HepG2 (cell line): ENCODE data around the gene MRPL42. TPM values are rescaled to one million over a fixed set of nuclear protein-coding genes. Genes with fewer than 3 reads are reported as not detected.

Experiments used
- ATAC-seq: fragments of 200-7000 bp; cut with Tn5 transposase; 3 replicates; pipeline ENCODE4 v1.9.1; 2020; ENCODE audit warnings: mild to moderate bottlenecking, moderate library complexity
- BruUV-seq: library from RNA; stranded (reverse); fragments of 400-500 nt; replicated peaks from 2 replicates; lab custom pipeline; 2021; lab: Mats Ljungman, UMichigan
- CTCF ChIA-PET: fragments of 300-600 bp; formaldehyde crosslinking; extraction: SDS; loops from one replicate; lab custom pipeline; 2021; ENCODE audit warnings: low total read pairs, inconsistent platforms, low intra/inter-chr PET ratio; lab: Yijun Ruan, JAX
- POLR2A ChIA-PET: fragments of 350-600 bp; sonication (Branson Sonifier 250); formaldehyde crosslinking; loops from one replicate; lab custom pipeline; 2020; ENCODE audit warnings: antibody characterized with exemption, inconsistent platforms; lab: Yijun Ruan, JAX
- DNase-seq: peaks from one replicate; pipeline ENCODE4 v3.0.0-alpha.2; 2015; ENCODE audit warnings: low spot score
- FAIRE-seq: peaks from 3 replicates; lab custom pipeline; 2011; peaks lifted over from hg19 to GRCh38; lab: Jason Lieb, UNC
- H2AFZ ChIP-seq: one replicate; pipeline ENCODE4 v1.6.1; 2011; ENCODE audit warnings: low read length, inconsistent platforms
- H3K27ac ChIP-seq: fragments of 300-600 bp; 3 replicates; pipeline ENCODE4 v1.8.0; 2011; ENCODE audit warnings: mixed run types, mild to moderate bottlenecking, mixed read lengths, low read length, inconsistent platforms; ENCODE audit not compliant: insufficient read depth; ENCODE audit errors: extremely low read length
- H3K27me3 ChIP-seq, 2 experiments: fragments of 200-600 bp in 1 of 2; 2 replicates in 1 of 2; 3 replicates in 1 of 2; pipeline versions ENCODE4 v1.6.0 to v1.8.0; 2011; ENCODE audit warnings: low read length in 2 of 2, mild to moderate bottlenecking in 2 of 2, moderate library complexity in 2 of 2, inconsistent platforms in 1 of 2; ENCODE audit not compliant: insufficient read depth in 2 of 2, control insufficient read depth in 1 of 2
- H3K36me3 ChIP-seq, 2 experiments: fragments of 200-600 bp in 1 of 2; replicated peaks in 1 of 2; 2 replicates in 1 of 2; 3 replicates in 1 of 2; pipeline versions ENCODE4 v1.5.1 to v1.8.0; 2011; ENCODE audit warnings: low read length in 2 of 2, inconsistent platforms in 1 of 2; ENCODE audit not compliant: insufficient read depth in 2 of 2, control insufficient read depth in 1 of 2
- H3K4me1 ChIP-seq: 2 replicates; pipeline ENCODE4 v1.5.1; 2012; ENCODE audit warnings: low read length, inconsistent platforms; ENCODE audit not compliant: insufficient read depth
- H3K4me2 ChIP-seq: 2 replicates; pipeline ENCODE4 v1.6.0; 2011; ENCODE audit warnings: low read depth, low read length, inconsistent platforms
- H3K4me3 ChIP-seq, 3 experiments: fragments of 200-600 bp in 1 of 3; sonication (generic), shearing (Covaris generic) in 1 of 3; replicated peaks in 1 of 3; 2 replicates each; pipeline ENCODE4 v1.5.1; 2011 to 2016; ENCODE audit warnings: low read length in 3 of 3, inconsistent platforms in 2 of 3, low read depth in 2 of 3, mild to moderate bottlenecking in 2 of 3, control low read depth in 1 of 3, mixed read lengths in 1 of 3; ENCODE audit not compliant: insufficient read depth in 1 of 3
- H3K79me2 ChIP-seq: one replicate; pipeline ENCODE4 v1.6.1; 2011; ENCODE audit warnings: low read length, inconsistent platforms; ENCODE audit not compliant: insufficient read depth
- H3K9ac ChIP-seq: 2 replicates; pipeline ENCODE4 v1.6.0; 2011; ENCODE audit warnings: mild to moderate bottlenecking, low read depth, low read length, inconsistent platforms; ENCODE audit not compliant: insufficient read depth
- H3K9me3 ChIP-seq: 2 replicates; pipeline ENCODE4 v1.5.1; 2012; ENCODE audit warnings: mild to moderate bottlenecking, low read length
- H4K20me1 ChIP-seq: 2 replicates; pipeline ENCODE4 v1.6.0; 2011; ENCODE audit warnings: inconsistent platforms, mild to moderate bottlenecking, low read length, moderate library complexity; ENCODE audit not compliant: insufficient read depth
- ATF2 ChIP-seq: sonication (generic); formaldehyde crosslinking; IDR thresholded peaks from 2 replicates; pipeline ENCODE4 v1.4.0; 2020; ENCODE audit warnings: missing genetic modification reagents
- DMAP1 ChIP-seq: IDR thresholded peaks from 2 replicates; pipeline ENCODE4 v1.6.1; 2016
- DPF2 ChIP-seq: sonication (generic); formaldehyde crosslinking; IDR thresholded peaks from 2 replicates; pipeline ENCODE4 v1.4.0; 2020; ENCODE audit warnings: mild to moderate bottlenecking, low read depth, missing genetic modification reagents, borderline replicate concordance
- DRAP1 ChIP-seq: IDR thresholded peaks from 2 replicates; pipeline ENCODE4 v1.6.1; 2016; ENCODE audit warnings: missing genetic modification reagents, missing compliant biosample characterization
- FOXO1 ChIP-seq: sonication (generic); formaldehyde crosslinking; IDR thresholded peaks from 2 replicates; pipeline ENCODE4 v1.4.0; 2020; ENCODE audit warnings: missing genetic modification reagents
- HCFC1 ChIP-seq: fragments of 150-350 bp; IDR thresholded peaks from 2 replicates; pipeline ENCODE4 v1.6.1; 2014; ENCODE audit warnings: low read depth, low read length
- MTF2 ChIP-seq: sonication (generic); formaldehyde crosslinking; IDR thresholded peaks from 2 replicates; pipeline ENCODE4 v1.5.0; 2020; ENCODE audit warnings: missing genetic modification reagents, borderline replicate concordance
- NAIF1 ChIP-seq: sonication (generic); formaldehyde crosslinking; IDR thresholded peaks from 2 replicates; pipeline ENCODE4 v1.5.0; 2020; ENCODE audit warnings: mild to moderate bottlenecking, missing genetic modification reagents, borderline replicate concordance
- NKX3-1 ChIP-seq: sonication (generic); formaldehyde crosslinking; IDR thresholded peaks from 2 replicates; pipeline ENCODE4 v1.5.0; 2020; ENCODE audit warnings: missing genetic modification reagents
- NR3C1 ChIP-seq: sonication (generic); formaldehyde crosslinking; IDR thresholded peaks from 2 replicates; pipeline ENCODE4 v1.4.0; 2020; ENCODE audit warnings: missing genetic modification reagents
- POGZ ChIP-seq: sonication (generic); formaldehyde crosslinking; IDR thresholded peaks from 2 replicates; pipeline ENCODE4 v1.4.0; 2020; ENCODE audit warnings: mild to moderate bottlenecking, missing genetic modification reagents
- RNF2 ChIP-seq: fragments of 450-650 bp; conservative IDR thresholded peaks from 2 replicates; pipeline ENCODE4 v1.6.1; 2016; ENCODE audit warnings: low read depth
- RORA ChIP-seq: sonication (generic); formaldehyde crosslinking; IDR thresholded peaks from 2 replicates; pipeline ENCODE4 v1.5.0; 2020; ENCODE audit warnings: mild to moderate bottlenecking, missing genetic modification reagents, moderate library complexity
- TCF12 ChIP-seq, 2 experiments: fragments of 450-650 bp in 1 of 2; sonication (generic) in 1 of 2; formaldehyde crosslinking in 1 of 2; IDR thresholded peaks; 2 replicates each; pipeline versions ENCODE4 v1.6.1 to v1.8.0; 2017 to 2022; ENCODE audit warnings: antibody characterized with exemption in 1 of 2, mild to moderate bottlenecking in 1 of 2, missing genetic modification reagents in 1 of 2, moderate library complexity in 1 of 2
- ZNF205 ChIP-seq: IDR thresholded peaks from 2 replicates; pipeline ENCODE4 v1.6.1; 2018; ENCODE audit warnings: missing biosample characterization, missing genetic modification reagents
- ZNF441 ChIP-seq: sonication (generic); formaldehyde crosslinking; IDR thresholded peaks from 2 replicates; pipeline ENCODE4 v1.7.0; 2021; ENCODE audit warnings: missing genetic modification reagents, borderline replicate concordance
- WGBS: methylation state at CpG from one replicate; pipeline ENCODE4 v1.1.6; 2017; ENCODE audit warnings: low lambda C conversion rate; 5-methylcytosine and 5-hydroxymethylcytosine counted together
- in situ Hi-C: cut with HindIII; loops from 2 replicates; pipeline ENCODE4 v1.10.0; 2017; ENCODE audit warnings: low pct_unique_long_range_greater_than_20kb; ENCODE audit not compliant: extremely low pct_ligation_motif_present
- intact Hi-C: fragments of 100-400 bp; cut with micrococcal nuclease; formaldehyde crosslinking; loops from one replicate; pipeline ENCODE4 v1.10.0; 2022; ENCODE audit not compliant: unreplicated experiment
- polyA plus RNA-seq, 8 experiments: library from polyadenylated mRNA; depleted of rRNA in 3 of 8; stranded (reverse) in 7 of 8; unstranded in 1 of 8; fragments of >200 nt; fragmentation: Illumina TruSeq in 4 of 8; extraction: Trizol in 4 of 8; gene quantifications; 2 replicates each; pipeline versions ENCODE4 v1.2.1 to v1.2.3, GENCODE V29; 2011 to 2016; ENCODE audit warnings: low read depth in 4 of 8, missing spikeins in 1 of 8, mixed read lengths in 1 of 8; ENCODE audit not compliant: insufficient read depth in 1 of 8
- total RNA-seq, 5 experiments: library from RNA; depleted of rRNA; stranded (reverse); fragments of >200 nt; fragmentation: Illumina TruSeq; extraction: Trizol; gene quantifications; 2 replicates each; pipeline ENCODE4 v1.2.3, GENCODE V29; 2016; ENCODE audit warnings: low read depth in 1 of 5
- TF ChIP-seq, protein P1 (sequence below): sonication (generic); formaldehyde crosslinking; conservative IDR thresholded peaks from 2 replicates; pipeline ENCODE4 v1.5.0; 2020; ENCODE audit warnings: missing genetic modification reagents
- TF ChIP-seq, protein P2 (sequence below): IDR thresholded peaks from 2 replicates; pipeline ENCODE4 v1.6.1; 2016

MRPL42 gene
- total and polyA plus RNA-seq, 2 of the 13 experiments (the other 11 are each of a cell fraction or from before 2014, with no cell fraction given), result 93.3 to 148 TPM

- TF ChIP-seq TCF12 (IDR thresholded peaks at IDR 0.05) (no peak), TCF12 (CRISPR knock-in tag; IDR thresholded peaks at IDR 0.05) (no peak), ZNF205 (CRISPR knock-in tag) (no peak)
These were observed 70.5 kb downstream of the MRPL42 start (continued) for GRCh38 chr12:93537769-93538168.

DNA sequence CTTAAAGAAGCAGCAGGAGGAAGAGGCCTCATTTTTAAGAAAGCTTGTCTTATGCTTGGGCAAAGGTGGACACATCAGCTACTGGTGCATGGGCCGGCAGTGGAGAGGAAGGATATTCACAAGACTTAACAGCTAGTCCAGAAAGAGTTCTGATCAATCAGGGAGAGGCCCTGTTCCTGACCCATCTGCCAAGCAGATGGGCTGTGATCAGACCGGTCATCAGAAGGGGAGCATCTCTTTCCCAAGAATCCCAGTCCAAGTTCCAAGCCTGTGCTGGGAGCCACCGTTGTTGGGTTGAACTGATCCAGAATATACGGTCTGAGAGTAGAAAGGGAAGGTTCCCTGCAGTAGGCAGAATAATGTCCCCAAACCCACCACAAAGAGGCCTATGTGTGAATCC is 72.5 kb downstream of the MRPL42 start:
- Histone ChIP-seq H3K9ac (no peak overlapping the region), H3K27me3 (no peaks in the 10 kb centered on the region; a peak in 1 of 5 replicates), H3K9me3 (no peaks in the 10 kb centered on the region), H3K36me3 (no peaks in the 10 kb centered on the region), H3K79me2 (no peaks in the 10 kb centered on the region), H2AFZ (no peak overlapping the region), H3K4me2 (no peak overlapping the region), H3K27ac (no peak overlapping the region), H3K4me1 (peaks cover 15% of the 10 kb centered on the region), H3K4me3 (no peak overlapping the region), H4K20me1 (no peaks in the 10 kb centered on the region)
- TF ChIP-seq RNF2, result no peak
- no peak for TF ChIP-seq NAIF1 (CRISPR knock-in tag)
- TF ChIP-seq NKX3-1 (CRISPR knock-in tag), result no peak
- TF ChIP-seq, protein P1, sequence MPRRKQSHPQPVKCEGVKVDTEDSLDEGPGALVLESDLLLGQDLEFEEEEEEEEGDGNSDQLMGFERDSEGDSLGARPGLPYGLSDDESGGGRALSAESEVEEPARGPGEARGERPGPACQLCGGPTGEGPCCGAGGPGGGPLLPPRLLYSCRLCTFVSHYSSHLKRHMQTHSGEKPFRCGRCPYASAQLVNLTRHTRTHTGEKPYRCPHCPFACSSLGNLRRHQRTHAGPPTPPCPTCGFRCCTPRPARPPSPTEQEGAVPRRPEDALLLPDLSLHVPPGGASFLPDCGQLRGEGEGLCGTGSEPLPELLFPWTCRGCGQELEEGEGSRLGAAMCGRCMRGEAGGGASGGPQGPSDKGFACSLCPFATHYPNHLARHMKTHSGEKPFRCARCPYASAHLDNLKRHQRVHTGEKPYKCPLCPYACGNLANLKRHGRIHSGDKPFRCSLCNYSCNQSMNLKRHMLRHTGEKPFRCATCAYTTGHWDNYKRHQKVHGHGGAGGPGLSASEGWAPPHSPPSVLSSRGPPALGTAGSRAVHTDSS (CRISPR knock-in tag), result no peak
- TF ChIP-seq POGZ, result no peak
- no peak for TF ChIP-seq DRAP1 (CRISPR knock-in tag)
- no peak for TF ChIP-seq HCFC1
- TF ChIP-seq FOXO1 (CRISPR knock-in tag), result no peak
- no peak for TF ChIP-seq RORA (CRISPR knock-in tag)
- no peak for TF ChIP-seq ATF2
- no peak for TF ChIP-seq NR3C1
- TF ChIP-seq, protein P2, sequence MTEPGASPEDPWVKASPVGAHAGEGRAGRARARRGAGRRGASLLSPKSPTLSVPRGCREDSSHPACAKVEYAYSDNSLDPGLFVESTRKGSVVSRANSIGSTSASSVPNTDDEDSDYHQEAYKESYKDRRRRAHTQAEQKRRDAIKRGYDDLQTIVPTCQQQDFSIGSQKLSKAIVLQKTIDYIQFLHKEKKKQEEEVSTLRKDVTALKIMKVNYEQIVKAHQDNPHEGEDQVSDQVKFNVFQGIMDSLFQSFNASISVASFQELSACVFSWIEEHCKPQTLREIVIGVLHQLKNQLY (CRISPR knock-in tag), result no peak
- no peak for TF ChIP-seq MTF2
- TF ChIP-seq ZNF441, result no peak
- no peak for TF ChIP-seq DMAP1 (CRISPR knock-in tag)
- TF ChIP-seq DPF2 (CRISPR knock-in tag), result no peak
- no peak for ATAC-seq
- ChIA-PET CTCF (no interaction called here), POLR2A (no interaction called here)
- WGBS, result 58% methylated on average over 3 of the region's 4 CpGs
- intact Hi-C loops (no loop called here), in situ Hi-C loops (no loop called here)
- no peak for FAIRE-seq
- no peak for DNase-seq
- no TSS peak for BruUV-seq
